Lower lobe of right lung (tissue), 2 donors: ENCODE data around the gene PTPRD. TPM values are rescaled to one million over a fixed set of nuclear protein-coding genes. Genes with fewer than 3 reads are reported as not detected.

Experiments
- ATAC-seq, 2 donors: fragments of 200-7000 bp; cut with Tn5 transposase; one replicate each; pipeline ENCODE4 v1.9.1; 2020 to 2022; ENCODE audit warnings: mild to moderate bottlenecking in 2 of 2, moderate library complexity in 2 of 2
- DNase-seq: peaks from one replicate; pipeline ENCODE4 v3.0.0-alpha.2; 2020
- H3K27ac ChIP-seq: fragments of 200-600 bp; one replicate; pipeline ENCODE4 v1.8.0; 2022
- H3K27me3 ChIP-seq: fragments of 200-600 bp; one replicate; pipeline ENCODE4 v1.8.0; 2022; ENCODE audit warnings: low read depth
- H3K36me3 ChIP-seq: fragments of 200-600 bp; one replicate; pipeline ENCODE4 v1.8.0; 2022; ENCODE audit warnings: mild to moderate bottlenecking
- H3K4me1 ChIP-seq: fragments of 200-600 bp; one replicate; pipeline ENCODE4 v1.8.0; 2022
- H3K4me3 ChIP-seq: fragments of 200-600 bp; one replicate; pipeline ENCODE4 v1.8.0; 2022; ENCODE audit warnings: mild to moderate bottlenecking
- H3K9me3 ChIP-seq: fragments of 200-600 bp; one replicate; pipeline ENCODE4 v1.8.0; 2022
- intact Hi-C: fragments of 100-400 bp; cut with DNase I; formaldehyde crosslinking; loops from one replicate; pipeline ENCODE4 v1.11.0; 2022
- total RNA-seq: library from RNA; stranded (reverse); fragmentation: NEBNext Ultra II Directional; extraction: Animal tissue kit (Norgen Biotek cat#: 25700); gene quantifications from one replicate; pipeline ENCODE4 v1.2.1, GENCODE V29; 2021
- TF ChIP-seq, protein P1 (sequence below): fragments of 200-600 bp; IDR thresholded peaks from one replicate; pipeline ENCODE4 v1.8.0; 2022; ENCODE audit warnings: antibody characterized with exemption, mild to moderate bottlenecking
- donor health status: DM: no; HTN: yes; CAD: no; lungs with severe emphysema.

PTPRD gene
- total RNA-seq, 1 donor from 2014 or later = 17.2 TPM

- ATAC-seq (no peak), DNase-seq (no peak)
- no peaks in the 10 kb centered on the region for H3K4me1 ChIP-seq
- H3K4me3 ChIP-seq = no peak overlapping the region
- no peak overlapping the region for H3K27ac ChIP-seq
- TF ChIP-seq, protein P1, sequence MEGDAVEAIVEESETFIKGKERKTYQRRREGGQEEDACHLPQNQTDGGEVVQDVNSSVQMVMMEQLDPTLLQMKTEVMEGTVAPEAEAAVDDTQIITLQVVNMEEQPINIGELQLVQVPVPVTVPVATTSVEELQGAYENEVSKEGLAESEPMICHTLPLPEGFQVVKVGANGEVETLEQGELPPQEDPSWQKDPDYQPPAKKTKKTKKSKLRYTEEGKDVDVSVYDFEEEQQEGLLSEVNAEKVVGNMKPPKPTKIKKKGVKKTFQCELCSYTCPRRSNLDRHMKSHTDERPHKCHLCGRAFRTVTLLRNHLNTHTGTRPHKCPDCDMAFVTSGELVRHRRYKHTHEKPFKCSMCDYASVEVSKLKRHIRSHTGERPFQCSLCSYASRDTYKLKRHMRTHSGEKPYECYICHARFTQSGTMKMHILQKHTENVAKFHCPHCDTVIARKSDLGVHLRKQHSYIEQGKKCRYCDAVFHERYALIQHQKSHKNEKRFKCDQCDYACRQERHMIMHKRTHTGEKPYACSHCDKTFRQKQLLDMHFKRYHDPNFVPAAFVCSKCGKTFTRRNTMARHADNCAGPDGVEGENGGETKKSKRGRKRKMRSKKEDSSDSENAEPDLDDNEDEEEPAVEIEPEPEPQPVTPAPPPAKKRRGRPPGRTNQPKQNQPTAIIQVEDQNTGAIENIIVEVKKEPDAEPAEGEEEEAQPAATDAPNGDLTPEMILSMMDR = no peak
- intact Hi-C loops = no loop called here
- H3K36me3 ChIP-seq = no peaks in the 10 kb centered on the region
- no peaks in the 10 kb centered on the region for H3K9me3 ChIP-seq
- no peaks in the 10 kb centered on the region for H3K27me3 ChIP-seq
These were observed 1438.4 kb downstream of the PTPRD start for GRCh38 chr9:9174358-9174757.

DNA sequence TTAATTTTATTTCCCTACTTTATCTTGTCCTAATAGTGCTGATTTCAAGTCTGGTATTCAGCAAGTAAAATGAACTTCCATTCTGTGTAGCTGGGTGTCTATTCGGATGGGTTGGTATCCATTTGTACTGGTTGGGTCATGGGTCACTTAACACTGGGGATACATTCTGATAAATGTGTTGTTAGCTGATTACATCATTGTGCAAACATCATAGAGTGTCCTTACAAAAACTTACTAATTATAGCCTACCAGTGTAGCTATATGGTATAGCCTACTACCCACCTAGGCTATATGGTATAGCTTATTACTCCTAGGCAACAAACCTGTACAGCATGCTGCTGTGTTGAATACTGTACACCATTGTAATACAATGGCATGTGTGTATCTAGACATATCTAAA, 1439.5 kb downstream of the PTPRD start:
- Histone ChIP-seq H3K27me3 (no peaks in the 10 kb centered on the region), H3K4me1 (no peaks in the 10 kb centered on the region), H3K36me3 (no peaks in the 10 kb centered on the region), H3K27ac (no peak overlapping the region), H3K4me3 (no peak overlapping the region), H3K9me3 (no peaks in the 10 kb centered on the region)
- TF ChIP-seq, protein P1 = no peak
- DNase-seq = no peak
- intact Hi-C loops = no loop called here
- ATAC-seq = no peak

- ATAC-seq = no peak
- no peak for DNase-seq
- Histone ChIP-seq H3K27ac (no peak overlapping the region), H3K4me3 (no peak overlapping the region), H3K9me3 (no peaks in the 10 kb centered on the region), H3K36me3 (no peaks in the 10 kb centered on the region), H3K4me1 (no peaks in the 10 kb centered on the region), H3K27me3 (no peaks in the 10 kb centered on the region)
- intact Hi-C loops = no loop called here
- TF ChIP-seq, protein P1 = no peak
These were observed 1442.2 kb downstream of the PTPRD start for GRCh38 chr9:9170439-9171134.

DNA sequence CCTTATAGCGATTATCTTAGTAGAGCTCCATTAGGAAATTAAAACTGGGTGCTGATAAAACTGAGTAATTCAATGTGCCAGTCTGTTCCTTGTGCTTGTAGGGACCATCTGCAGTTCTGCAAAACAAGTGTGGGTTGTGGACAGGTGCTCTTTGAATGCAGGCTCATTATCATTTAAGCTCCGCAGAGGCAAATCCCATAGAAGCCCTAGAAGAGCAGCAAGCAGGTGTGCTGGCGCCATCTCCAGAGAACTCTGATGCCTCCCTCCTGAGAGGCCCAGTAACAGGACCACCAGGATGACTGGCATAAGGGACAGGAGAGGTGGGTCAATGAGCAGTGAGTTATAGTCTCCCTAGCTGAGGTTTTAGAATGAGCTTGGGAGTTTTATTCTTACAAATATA, 1470.8 kb downstream of the PTPRD start:
- DNase-seq (no peak), ATAC-seq (no peak)
- no peak overlapping the region for H3K4me3 ChIP-seq
- H3K4me1 ChIP-seq = no peaks in the 10 kb centered on the region
- H3K27ac ChIP-seq = no peak overlapping the region
- TF ChIP-seq, protein P1 = no peak
- H3K36me3 ChIP-seq = no peaks in the 10 kb centered on the region
- no peaks in the 10 kb centered on the region for H3K27me3 ChIP-seq
- intact Hi-C loops = no loop called here
- H3K9me3 ChIP-seq = no peaks in the 10 kb centered on the region

DNA sequence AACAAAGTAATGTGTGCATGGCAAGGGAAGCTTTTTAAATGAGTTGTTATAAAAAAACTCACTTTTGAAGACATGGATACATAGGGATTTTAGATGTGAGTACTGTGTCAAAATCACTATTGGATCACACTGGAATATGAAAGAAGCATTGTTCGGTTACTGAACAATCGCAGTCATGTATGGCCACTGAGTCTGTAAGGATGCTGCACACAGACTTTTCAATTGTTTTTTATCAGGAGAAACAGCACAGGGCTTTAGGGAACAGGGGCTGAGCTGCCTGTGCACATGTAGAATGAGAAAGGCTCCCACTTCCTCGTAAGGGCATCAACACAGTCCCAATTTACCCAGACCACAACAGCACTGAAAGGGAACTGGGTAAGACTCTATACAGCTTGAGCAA, 1479.3 kb downstream of the PTPRD start:
- DNase-seq (no peak), ATAC-seq (no peak)
- Histone ChIP-seq H3K27me3 (no peaks in the 10 kb centered on the region), H3K4me1 (no peaks in the 10 kb centered on the region), H3K36me3 (no peaks in the 10 kb centered on the region), H3K4me3 (no peak overlapping the region), H3K27ac (no peak overlapping the region), H3K9me3 (no peaks in the 10 kb centered on the region)
- intact Hi-C loops = no loop called here
- TF ChIP-seq, protein P1 = no peak
